Neural cell (in vitro differentiated cells): ENCODE measurements around the gene LZTFL1.

Experiments used
- EP300 ChIP-seq: fragments of 450-650 bp; conservative IDR thresholded peaks from 2 replicates; pipeline ENCODE4 v1.6.1; 2014; ENCODE audit warnings: antibody characterized with exemption, mild to moderate bottlenecking, moderate library complexity; ENCODE audit not compliant: poor library complexity, severe bottlenecking
- EZH2 ChIP-seq: fragments of 200-600, 300-800 bp; shearing (Covaris generic), sonication (generic); IDR thresholded peaks from 2 replicates; pipeline ENCODE4 v1.6.1; 2014; ENCODE audit warnings: antibody characterized with exemption, low read length, borderline replicate concordance, mild to moderate bottlenecking; ENCODE audit not compliant: insufficient read depth, poor library complexity, severe bottlenecking
- TF ChIP-seq, protein P1 (sequence below): fragments of 450-650 bp; IDR thresholded peaks from 2 replicates; pipeline ENCODE4 v1.5.1; 2014; ENCODE audit warnings: antibody characterized with exemption, mild to moderate bottlenecking, moderate library complexity; ENCODE audit not compliant: poor library complexity, severe bottlenecking
- TF ChIP-seq, protein P2 (sequence below): IDR thresholded peaks from 2 replicates; pipeline ENCODE4 v1.6.1; 2012; ENCODE audit warnings: borderline replicate concordance

DNA sequence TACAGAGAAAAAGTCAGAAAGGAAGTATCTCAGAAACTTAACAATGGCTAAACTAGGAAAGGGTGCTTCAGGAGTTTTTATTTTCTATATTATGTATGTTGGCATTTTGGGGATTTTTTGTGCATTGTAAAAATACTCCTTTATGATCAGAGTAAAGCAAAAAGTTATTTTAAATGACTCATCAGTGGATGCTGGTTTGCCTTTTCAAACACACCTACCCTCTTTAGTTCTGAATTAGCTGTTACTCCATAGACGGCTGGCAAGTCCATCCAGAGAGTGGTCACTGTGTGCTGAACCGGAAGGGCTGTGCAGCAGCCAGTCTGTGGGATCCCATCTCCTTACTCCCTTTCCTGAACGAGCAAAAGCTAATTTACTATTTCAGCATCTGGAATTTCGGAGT lies 45.4 kb upstream of the LZTFL1 start:
- TF ChIP-seq, protein P1, sequence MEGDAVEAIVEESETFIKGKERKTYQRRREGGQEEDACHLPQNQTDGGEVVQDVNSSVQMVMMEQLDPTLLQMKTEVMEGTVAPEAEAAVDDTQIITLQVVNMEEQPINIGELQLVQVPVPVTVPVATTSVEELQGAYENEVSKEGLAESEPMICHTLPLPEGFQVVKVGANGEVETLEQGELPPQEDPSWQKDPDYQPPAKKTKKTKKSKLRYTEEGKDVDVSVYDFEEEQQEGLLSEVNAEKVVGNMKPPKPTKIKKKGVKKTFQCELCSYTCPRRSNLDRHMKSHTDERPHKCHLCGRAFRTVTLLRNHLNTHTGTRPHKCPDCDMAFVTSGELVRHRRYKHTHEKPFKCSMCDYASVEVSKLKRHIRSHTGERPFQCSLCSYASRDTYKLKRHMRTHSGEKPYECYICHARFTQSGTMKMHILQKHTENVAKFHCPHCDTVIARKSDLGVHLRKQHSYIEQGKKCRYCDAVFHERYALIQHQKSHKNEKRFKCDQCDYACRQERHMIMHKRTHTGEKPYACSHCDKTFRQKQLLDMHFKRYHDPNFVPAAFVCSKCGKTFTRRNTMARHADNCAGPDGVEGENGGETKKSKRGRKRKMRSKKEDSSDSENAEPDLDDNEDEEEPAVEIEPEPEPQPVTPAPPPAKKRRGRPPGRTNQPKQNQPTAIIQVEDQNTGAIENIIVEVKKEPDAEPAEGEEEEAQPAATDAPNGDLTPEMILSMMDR = no peak
- TF ChIP-seq, protein P2, sequence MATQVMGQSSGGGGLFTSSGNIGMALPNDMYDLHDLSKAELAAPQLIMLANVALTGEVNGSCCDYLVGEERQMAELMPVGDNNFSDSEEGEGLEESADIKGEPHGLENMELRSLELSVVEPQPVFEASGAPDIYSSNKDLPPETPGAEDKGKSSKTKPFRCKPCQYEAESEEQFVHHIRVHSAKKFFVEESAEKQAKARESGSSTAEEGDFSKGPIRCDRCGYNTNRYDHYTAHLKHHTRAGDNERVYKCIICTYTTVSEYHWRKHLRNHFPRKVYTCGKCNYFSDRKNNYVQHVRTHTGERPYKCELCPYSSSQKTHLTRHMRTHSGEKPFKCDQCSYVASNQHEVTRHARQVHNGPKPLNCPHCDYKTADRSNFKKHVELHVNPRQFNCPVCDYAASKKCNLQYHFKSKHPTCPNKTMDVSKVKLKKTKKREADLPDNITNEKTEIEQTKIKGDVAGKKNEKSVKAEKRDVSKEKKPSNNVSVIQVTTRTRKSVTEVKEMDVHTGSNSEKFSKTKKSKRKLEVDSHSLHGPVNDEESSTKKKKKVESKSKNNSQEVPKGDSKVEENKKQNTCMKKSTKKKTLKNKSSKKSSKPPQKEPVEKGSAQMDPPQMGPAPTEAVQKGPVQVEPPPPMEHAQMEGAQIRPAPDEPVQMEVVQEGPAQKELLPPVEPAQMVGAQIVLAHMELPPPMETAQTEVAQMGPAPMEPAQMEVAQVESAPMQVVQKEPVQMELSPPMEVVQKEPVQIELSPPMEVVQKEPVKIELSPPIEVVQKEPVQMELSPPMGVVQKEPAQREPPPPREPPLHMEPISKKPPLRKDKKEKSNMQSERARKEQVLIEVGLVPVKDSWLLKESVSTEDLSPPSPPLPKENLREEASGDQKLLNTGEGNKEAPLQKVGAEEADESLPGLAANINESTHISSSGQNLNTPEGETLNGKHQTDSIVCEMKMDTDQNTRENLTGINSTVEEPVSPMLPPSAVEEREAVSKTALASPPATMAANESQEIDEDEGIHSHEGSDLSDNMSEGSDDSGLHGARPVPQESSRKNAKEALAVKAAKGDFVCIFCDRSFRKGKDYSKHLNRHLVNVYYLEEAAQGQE = no peak
- TF ChIP-seq EP300 = no peak
- no peak for TF ChIP-seq EZH2
